GM21786 (cell line): ENCODE measurements around the gene ASMTL.
"Not testable (repeated sequence)": the region's sequence is repeated elsewhere in the genome, so short reads cannot be mapped to it uniquely, and the experiment has no call there.

Experiments used
- ATAC-seq: cut with Tn5 transposase; IDR thresholded peaks from one replicate; pipeline ENCODE4 v1.9.1; 2021; ENCODE audit not compliant: unreplicated experiment

The ASMTL gene, protein sequence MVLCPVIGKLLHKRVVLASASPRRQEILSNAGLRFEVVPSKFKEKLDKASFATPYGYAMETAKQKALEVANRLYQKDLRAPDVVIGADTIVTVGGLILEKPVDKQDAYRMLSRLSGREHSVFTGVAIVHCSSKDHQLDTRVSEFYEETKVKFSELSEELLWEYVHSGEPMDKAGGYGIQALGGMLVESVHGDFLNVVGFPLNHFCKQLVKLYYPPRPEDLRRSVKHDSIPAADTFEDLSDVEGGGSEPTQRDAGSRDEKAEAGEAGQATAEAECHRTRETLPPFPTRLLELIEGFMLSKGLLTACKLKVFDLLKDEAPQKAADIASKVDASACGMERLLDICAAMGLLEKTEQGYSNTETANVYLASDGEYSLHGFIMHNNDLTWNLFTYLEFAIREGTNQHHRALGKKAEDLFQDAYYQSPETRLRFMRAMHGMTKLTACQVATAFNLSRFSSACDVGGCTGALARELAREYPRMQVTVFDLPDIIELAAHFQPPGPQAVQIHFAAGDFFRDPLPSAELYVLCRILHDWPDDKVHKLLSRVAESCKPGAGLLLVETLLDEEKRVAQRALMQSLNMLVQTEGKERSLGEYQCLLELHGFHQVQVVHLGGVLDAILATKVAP

DNA sequence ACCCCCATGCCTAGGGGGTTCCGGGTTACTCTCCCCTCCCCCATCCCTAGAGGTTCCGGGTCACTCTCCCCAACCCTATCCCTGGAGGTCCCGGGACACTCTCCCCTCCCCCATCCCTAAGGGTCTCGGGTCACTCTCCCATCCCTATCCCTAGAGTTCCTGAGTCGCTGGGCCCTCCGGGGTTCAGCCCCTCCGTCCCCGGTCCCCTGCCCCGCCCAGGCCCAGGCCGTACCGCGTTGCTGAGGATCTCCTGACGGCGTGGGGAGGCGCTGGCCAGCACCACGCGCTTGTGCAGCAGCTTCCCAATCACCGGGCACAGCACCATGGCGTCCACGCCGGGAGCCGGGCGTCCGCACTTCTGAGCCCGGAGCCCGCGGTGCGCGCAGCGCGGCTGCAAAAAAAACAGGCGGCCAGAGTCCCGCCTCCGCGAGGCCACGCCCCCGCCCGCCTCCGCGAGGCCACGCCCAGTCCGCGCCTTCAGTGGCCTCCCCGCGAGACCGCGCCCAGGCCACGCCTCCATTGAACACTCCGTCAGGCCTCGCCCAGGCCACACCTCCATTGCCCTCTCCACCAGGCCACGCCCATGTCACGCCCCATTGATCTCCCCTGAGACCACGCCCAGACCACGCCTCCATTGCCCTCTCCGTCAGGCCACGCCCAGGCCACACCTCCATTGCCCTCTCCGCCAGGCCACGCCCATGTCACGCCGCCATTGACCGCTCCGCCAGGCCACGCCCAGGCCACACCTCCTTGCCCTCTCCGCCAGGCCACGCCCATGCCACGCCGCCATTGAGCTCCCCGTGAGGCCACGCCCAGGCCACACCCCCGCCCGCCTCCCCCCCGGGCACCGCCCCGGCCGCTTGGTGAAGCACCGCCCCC, at the start of gene ASMTL:
TSS of gene ASMTL (minus strand) at position 394 of the 879 bp plus-strand sequence. CDS start at position 325, 69 bp downstream.
- peak; percentile 74 for ATAC-seq

DNA sequence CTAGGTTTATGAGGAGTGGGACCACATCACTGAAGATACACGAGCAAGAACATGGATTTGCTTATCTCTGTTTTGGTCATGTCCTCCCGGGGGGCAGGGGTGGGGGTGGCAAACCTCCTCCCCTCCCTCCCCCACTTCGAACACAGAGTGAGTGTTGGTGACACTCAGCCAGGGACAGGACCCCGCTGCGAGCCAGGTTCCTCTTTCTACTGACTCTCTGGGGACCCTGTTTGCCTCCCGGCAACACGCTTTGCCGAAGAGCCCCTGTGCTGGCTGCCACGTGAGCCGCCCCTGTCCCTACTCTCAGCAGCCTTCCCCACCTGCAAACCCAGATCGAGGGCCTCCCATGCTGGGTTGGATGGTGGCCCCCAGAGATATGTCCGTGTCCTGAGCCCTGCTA, 49.5 kb upstream of the ASMTL start:
- ATAC-seq: peak; percentile 56

DNA sequence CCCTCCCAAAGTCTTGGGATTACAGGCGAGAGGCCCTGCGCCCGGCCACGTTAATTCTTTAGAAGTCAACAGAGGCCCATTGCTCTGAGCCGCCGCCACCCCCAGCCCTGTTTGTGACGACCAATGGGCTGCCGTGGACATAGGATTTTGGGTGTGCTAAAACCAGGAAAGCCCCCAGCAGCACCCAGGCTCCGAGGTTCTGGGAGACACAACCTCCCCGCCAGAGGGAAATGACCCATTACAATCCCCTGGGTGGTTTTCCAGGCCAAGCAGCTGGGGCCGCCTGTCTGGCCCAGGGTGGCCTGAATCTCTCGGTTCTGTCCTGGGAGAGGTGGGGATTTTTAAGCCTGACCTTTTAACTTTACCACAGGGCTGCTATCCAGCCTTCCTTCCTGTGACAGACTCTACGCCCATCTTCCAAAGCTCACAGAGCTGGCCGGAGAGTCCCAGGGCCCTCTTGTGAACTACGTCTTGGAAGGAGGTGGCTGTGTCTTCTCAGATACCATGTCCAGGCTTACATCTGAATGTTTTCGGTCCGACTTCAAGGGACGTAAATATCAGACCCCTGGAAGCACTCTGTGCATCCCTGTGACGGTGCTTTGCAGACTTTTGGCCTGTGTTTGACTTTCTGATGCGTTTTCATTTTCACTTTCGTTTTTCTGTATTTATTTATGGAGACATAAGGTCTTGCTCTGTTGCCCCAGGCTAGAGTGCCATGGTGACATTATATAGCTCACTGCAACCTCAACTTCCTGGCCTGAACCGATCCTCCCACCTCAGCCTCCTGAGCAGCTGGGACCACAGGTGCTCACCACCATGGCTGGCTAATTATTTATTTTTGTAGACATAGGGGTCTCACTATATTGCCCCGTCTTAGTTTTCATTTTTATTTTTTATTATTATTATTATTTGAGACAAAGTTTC, 48.3 kb upstream of the ASMTL start:
- peak; percentile 60 for ATAC-seq

DNA sequence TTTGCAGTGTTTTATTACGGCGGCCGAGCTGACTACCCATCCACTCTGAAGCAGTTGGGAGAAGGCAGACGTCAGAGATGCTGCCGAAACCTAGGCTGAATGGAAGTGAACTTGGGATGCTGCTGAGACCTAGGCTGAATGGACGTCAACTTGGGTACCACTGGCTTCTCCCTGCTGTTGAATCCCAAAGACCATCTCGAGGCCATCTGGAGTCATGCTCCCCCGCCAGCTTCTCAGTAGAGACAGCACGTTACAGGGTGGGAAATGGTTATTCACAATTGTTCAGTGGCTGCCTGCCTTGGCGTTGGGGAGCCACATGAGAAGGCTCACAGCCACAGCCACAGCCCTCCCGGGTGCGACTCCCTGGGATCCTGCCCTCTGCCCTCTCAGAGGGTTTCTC, 43.4 kb upstream of the ASMTL start:
- no peak for ATAC-seq

DNA sequence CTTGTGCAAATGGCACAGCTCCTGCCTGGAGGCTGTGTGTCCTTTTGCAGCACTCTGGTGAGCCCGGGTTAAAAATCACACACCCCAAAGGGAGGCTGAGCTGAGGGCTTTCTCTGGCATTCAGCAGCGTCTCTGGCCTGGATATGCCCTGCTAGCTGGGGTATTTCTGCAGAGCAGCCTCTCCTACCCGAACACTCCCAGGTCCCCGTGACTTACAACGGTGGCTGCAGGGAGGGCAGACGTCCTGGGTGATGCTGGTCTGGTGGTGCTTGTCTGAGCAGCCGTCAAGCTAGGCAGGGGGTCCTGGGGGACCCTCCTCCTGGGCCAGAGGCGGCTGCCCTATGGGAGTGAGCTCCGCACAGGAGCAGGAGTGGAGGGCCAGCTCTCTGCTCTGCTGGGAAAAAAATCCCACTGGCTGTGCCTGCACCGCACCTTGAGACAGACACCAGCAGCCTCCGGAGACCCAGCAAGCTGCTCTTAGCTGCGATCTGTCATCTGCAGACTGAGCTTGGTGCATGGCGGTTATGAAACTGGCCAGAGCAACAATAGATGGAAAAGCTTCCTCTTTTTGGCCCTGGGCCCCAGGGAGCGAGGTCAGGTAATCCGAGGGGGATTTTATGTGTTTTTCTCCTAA, 41.3 kb upstream of the ASMTL start:
- peak; percentile 56 for ATAC-seq

DNA sequence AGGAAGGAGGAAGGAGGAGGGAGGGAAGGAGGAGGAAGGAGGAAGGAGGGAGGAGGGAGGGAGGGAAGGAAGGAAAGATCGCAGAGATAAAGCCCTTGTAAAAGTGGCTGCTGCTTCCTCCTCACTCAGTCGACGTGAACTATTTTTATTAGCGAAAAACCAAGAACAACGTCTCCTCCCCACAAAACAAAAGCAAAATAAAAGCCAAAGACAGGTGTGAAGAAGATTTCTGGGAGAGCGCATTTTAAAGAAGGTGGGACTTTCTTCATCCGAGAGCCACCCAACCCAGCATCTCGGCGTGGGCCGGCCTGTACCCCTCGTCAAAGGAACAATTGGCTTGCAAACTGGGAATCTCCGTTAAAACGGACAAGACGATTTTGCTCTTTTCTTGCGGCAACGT, 40.7 kb upstream of the ASMTL start:
- ATAC-seq: no peak

DNA sequence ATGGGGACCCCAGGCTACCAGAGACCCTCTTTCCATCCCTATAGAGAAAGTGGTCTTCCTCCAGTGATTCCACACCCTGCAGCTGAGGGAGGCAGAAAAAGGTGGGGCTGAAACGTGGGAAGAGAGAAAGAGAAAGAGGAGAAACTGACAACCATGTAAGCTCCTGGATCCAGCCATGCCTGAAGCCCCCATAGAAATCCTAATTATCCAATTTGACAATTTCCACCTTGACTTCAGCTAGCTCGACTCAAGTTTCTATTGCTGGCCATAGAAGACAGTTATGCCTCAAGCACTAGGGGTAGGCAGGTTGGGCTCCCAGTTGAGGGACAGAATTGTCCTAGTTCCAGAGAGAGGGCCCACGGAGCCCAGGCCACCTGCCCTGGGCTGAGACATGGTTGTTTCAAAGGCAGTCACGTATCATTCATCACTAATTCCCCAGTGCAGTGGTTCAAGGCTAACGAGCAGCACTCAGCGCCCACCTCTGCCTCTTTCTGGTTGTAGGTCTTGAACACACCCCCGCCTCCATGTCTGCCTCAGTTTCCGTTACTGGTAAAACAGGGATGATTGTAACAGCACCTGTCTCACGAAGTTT, 39.8 kb upstream of the ASMTL start:
- ATAC-seq: no peak

DNA sequence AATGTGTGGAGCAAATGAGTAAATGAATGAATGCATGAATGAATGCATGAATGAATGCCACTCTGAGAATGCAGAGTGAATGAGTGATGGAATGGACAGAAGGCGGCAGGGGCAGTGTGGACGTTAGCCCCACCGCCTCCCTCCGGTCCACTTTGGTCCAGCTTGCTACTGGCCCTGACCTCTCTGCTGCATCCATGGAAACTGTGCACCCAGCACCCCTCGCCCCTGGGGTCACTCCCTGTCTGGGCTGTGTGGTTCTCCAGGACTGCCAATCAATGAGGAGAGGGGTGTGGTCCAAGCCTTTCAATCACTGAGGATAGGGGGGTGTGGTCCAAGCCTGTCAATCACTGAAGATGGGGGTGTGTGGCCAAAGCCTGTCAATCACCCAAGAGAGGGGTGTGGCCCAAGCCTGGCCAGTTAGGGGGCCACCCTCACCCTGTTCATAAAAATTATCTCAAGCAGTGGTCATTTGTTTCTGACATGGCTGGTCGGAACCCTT, 39.2 kb upstream of the ASMTL start:
- ATAC-seq: peak; percentile 75

DNA sequence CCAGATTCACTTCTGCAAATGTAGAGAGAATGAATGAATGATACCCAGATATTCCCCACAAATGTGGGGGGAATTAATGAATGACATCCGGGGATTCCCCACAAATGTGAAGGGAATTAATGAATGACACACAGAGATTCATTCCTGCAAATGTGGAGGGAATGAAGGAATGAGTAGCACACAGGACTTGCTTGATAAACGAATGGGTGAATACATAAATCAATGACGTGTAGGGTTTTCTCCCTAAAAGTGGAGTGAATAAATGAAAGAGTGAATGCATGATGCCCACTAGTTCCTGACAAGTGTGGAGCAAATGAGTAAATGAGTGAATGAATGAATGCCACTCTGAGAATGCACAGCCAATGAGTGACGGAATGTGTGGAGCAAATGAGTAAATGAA, 38.5 kb upstream of the ASMTL start:
- ATAC-seq: not testable (repeated sequence)

DNA sequence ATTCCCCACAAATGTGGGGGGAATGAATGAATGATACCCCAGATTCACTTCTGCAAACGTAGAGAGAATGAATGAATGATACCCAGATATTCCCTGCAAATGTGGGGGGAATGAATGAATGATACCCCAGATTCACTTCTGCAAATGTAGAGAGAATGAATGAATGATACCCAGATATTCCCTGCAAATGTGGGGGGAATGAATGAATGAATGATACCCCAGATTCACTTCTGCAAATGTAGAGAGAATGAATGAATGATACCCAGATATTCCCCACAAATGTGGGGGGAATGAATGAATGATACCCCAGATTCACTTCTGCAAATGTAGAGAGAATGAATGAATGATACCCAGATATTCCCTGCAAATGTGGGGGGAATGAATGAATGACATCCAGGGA, 38.0 kb upstream of the ASMTL start:
- not testable (repeated sequence) for ATAC-seq

DNA sequence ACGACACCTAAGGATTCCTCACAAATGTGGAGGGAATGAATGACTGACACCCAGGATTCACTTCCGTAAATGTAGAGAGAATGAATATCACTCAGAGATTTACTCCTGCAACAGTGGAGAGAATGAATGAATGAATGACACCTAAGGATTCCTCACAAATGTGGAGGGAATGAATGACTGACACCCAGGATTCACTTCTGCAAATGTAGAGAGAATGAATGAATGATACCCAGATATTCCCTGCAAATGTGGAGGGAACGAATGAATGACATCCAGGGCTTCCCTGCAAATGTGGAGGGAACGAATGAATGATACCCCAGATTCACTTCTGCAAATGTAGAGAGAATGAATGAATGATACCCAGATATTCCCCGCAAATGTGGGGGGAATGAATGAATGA, 36.6 kb upstream of the ASMTL start:
- not testable (repeated sequence) for ATAC-seq

DNA sequence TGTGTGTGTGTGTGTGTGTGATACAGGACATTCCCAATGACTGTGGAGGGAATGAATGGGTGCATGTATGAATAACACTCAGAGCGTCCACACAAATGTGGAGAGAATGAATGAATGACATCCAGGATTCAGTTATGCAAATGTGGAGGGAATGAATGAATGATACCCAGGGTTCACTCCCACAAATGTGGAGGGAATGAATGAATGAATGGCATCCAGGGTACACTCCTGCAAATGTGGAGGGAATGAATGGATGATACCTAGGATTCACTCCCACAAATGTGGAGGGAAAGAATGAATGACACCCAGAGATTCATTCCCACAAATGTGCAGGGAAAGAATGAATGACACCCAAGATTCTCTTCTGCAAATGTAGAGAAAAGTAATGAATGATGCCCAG, 36.0 kb upstream of the ASMTL start:
- no peak for ATAC-seq

DNA sequence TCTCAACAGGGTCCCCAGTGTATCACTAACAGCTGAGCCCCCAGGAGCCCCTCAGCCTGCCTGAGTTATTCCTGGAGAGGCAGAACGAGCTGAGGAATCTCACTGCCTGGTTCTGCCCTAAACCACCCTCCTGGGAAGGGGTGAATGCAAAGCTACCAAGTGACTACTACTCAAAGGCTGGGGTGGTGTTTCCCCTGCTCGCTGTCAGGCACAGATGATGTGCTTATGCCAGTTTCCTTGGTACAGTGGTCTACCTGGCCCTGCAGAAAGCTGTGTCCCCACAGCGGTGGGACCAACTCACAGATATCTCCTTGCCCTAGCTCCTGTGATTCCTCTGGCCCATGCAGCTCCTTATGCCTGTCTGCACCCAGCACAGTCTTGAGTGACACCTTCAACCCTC, 35.4 kb upstream of the ASMTL start:
- no peak for ATAC-seq

DNA sequence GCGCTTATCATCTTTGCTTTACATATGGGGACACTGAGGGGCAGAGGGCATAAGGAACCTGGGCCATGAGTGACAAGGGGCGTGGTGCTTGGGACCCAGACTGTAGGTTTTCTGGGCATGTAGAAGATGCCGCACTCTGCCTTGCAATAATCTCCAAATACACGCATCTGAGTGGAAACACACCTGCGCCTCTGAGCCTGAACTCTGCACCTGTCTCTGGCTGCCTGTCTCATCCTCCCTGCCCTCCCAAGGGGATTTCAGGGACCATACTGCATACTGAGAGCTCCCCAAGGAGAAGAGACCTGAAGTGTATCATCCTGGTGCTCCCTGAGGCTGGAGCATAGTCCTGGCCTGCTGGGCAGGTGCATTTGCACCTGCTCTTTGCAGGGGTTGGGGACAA, 34.7 kb upstream of the ASMTL start:
- no peak for ATAC-seq

DNA sequence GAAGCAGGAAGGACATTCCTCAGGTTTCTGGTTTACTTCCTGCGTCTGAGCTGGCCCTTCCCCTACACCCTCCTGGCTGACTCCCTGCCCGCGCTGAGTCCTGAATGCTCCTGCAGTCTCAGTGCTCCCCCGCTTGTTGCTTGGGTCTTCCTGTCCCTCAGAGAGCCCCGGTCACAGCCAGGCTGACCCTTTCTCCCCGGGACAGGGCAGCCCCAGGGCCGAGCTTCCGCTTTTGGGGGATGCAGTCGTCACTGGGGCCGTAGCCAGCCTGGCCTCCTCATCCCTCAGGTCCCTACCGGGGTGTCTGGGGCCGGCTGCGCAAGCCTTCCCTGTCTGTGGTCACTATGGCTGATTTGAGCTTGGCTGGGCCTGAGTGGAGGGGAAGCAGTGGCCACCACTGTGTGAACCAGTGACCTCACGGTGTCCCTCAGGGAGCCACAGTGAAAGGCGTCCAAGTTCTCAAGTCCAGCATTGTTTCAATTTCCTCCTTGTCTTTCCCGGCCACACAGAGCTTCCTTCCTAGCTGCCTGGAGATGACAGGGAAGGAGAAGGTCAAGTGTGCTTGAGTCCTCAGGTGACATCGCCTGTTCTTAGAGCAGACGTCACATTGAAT, 34.1 kb upstream of the ASMTL start:
- ATAC-seq: no peak

DNA sequence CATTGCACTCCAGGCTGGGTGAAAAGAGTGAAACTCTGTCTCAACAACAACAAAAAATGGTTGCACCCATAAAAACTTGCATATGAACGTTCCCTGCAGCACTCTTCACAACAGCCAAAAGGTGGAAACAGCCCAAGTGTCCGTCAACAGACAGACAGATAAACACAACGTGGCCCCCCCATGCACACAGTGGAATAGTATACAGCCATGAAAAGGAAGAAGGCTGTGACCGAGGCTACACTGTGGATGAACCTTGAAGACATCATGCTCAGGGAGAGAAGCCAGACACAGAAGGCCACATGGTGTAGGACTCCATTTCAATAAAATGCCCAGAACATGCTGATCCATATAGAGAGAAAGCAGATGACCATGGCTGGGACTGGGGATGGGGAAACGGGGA, 33.5 kb upstream of the ASMTL start:
- ATAC-seq: no peak

DNA sequence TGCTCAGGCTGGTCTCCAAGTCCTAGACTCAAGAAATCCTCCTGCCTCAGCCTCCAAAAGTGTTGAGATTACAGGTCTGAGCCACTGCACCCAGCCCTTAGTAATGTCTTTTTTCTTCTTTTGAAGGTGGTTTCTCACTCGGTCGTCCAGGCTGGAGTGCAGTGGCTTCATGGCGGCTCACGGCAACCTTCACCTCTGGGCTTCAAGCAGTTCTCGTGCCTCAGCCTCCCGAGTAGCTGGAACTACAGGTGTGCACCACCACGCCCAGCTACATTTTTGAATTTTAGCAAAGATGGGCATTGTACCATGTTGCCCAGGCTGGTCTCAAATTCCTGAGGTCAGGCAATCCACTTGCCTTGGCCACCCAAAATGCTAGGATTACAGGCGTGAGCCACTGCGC, 32.3 kb upstream of the ASMTL start:
- no peak for ATAC-seq

DNA sequence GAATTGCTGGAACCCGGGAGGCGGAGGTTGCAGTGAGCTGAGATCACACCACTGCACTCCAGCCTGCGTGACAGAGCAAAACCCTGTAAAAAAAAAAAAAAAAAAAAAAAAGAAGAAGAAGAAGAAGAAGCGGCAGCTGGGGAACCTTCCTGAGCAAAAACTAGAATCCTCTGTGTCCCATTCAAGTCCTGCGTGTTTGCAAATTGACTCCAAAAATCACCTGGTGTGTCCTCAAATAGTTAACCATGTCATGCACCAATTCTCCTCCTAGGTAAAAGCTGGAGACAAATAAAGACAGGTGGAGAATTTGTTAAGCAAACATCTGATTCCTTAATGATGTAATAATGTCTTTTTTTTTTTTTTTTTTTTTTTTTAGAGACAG, 31.9 kb upstream of the ASMTL start:
- no peak for ATAC-seq
